Measurements from ENCODE around the gene AK5. TPM values are rescaled to one million over a fixed set of nuclear protein-coding genes. Genes with fewer than 3 reads are reported as not detected.

The AK5 gene
- total and polyA plus RNA-seq, 2 of the 13 experiments (the other 11 are each of a cell fraction or from before 2014, with no cell fraction given), result not detected

DNA sequence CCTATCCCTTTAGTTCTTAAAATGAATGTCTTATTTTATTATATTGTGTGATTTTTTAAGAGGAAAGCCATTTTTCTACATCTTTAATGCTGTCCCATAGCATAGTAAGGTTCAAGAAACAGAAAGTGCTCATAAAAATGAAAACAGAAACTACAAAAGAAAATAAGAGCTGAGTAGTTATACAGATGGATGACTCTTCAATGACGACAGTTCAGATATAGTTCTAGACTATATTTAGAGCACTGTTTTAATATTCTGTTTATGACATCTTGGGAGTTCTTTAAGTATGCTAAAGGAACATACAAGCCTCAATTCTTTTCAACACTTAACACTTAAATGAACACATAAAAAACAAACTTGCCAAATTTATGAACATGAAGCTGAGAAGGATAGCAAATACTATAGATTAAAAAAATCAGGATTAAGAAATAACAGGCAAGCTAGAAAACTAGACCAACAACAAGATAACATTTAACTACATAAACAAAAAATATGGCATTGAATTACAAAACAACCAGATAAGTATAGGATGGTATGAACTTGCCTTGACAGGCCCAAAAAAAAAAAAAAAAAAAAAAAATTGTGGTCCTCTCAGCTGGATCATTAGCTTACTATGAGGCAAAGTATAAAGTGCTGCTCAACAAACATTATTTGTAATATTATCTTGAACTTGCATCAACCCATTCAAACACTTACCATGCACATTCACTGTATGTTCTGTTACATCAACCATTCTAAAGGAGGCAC, 312.7 kb downstream of the AK5 start:
- POLR2A ChIA-PET, result no interaction called here

More for the DNA sequence above, 312.7 kb downstream of the AK5 start:
- in situ Hi-C loops (cut with HindIII; ENCODE audit: extremely low pct_ligation_motif_present, low pct_unique_long_range_greater_than_20kb) (no loop called here), intact Hi-C loops (cut with micrococcal nuclease; ENCODE audit: unreplicated experiment) (no loop called here)
- Histone ChIP-seq H3K9ac (ENCODE audit: insufficient read depth, low read depth, low read length) (no peak overlapping the region), H3K4me2 (ENCODE audit: low read depth, low read length) (no peak overlapping the region), H3K27me3 (ENCODE audit: control insufficient read depth in 1 of 2, insufficient read depth in 2 of 2, low read length in 2 of 2) (no peaks in the 10 kb centered on the region), H4K20me1 (ENCODE audit: insufficient read depth, low read length) (no peaks in the 10 kb centered on the region), H2AFZ (ENCODE audit: low read length) (no peak overlapping the region), H3K79me2 (ENCODE audit: insufficient read depth, low read length) (peaks cover 2% of the 10 kb centered on the region), H3K4me1 (ENCODE audit: insufficient read depth, low read length) (no peaks in the 10 kb centered on the region), H3K9me3 (ENCODE audit: low read length) (no peaks in the 10 kb centered on the region), H3K4me3 (replicated peaks in 1 of 3; ENCODE audit: insufficient read depth in 1 of 3, low read depth in 2 of 3, low read length in 3 of 3) (no peak overlapping the region), H3K36me3 (replicated peaks in 1 of 2; ENCODE audit: control insufficient read depth in 1 of 2, insufficient read depth in 2 of 2, low read length in 2 of 2) (peaks cover 0 to 13% of the 10 kb centered on the region in 2 experiments; a peak in 3 of 5 replicates), H3K27ac (ENCODE audit: extremely low read length, insufficient read depth, low read length) (no peak overlapping the region)
- no peak for TF ChIP-seq ZNF44 (CRISPR knock-in tag; IDR thresholded peaks at IDR 0.05)
- no peak for TF ChIP-seq SNAI1 (CRISPR knock-in tag; IDR thresholded peaks at IDR 0.05; ENCODE audit: borderline replicate concordance)
- no peak for TF ChIP-seq TEAD2 (CRISPR knock-in tag; IDR thresholded peaks at IDR 0.05)
- TF ChIP-seq SRSF4 (IDR thresholded peaks at IDR 0.05; ENCODE audit: low read depth, low read length, poor library complexity, severe bottlenecking), result no peak
- no peak for TF ChIP-seq SATB2 (CRISPR knock-in tag; IDR thresholded peaks at IDR 0.05)
- TF ChIP-seq ZNF577 (CRISPR knock-in tag; IDR thresholded peaks at IDR 0.05; ENCODE audit: borderline replicate concordance, low read depth), result no peak
- no peak for TF ChIP-seq ZNF18 (CRISPR knock-in tag; IDR thresholded peaks at IDR 0.05; ENCODE audit: insufficient replicate concordance)
- no peak for TF ChIP-seq RNF2 (conservative IDR thresholded peaks at IDR 0.05; ENCODE audit: low read depth)
- TF ChIP-seq ZNF552 (CRISPR knock-in tag; IDR thresholded peaks at IDR 0.05; ENCODE audit: borderline replicate concordance), result no peak
- TF ChIP-seq TMF1 (CRISPR knock-in tag; IDR thresholded peaks at IDR 0.05; ENCODE audit: low read depth), result no peak
- TF ChIP-seq EEA1 (CRISPR knock-in tag; IDR thresholded peaks at IDR 0.05; ENCODE audit: borderline replicate concordance), result no peak
- TF ChIP-seq, protein P1, sequence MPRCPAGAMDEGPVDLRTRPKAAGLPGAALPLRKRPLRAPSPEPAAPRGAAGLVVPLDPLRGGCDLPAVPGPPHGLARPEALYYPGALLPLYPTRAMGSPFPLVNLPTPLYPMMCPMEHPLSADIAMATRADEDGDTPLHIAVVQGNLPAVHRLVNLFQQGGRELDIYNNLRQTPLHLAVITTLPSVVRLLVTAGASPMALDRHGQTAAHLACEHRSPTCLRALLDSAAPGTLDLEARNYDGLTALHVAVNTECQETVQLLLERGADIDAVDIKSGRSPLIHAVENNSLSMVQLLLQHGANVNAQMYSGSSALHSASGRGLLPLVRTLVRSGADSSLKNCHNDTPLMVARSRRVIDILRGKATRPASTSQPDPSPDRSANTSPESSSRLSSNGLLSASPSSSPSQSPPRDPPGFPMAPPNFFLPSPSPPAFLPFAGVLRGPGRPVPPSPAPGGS (CRISPR knock-in tag; IDR thresholded peaks at IDR 0.05), result no peak
- TF ChIP-seq HIC2 (CRISPR knock-in tag; IDR thresholded peaks at IDR 0.05; ENCODE audit: low read depth), result no peak
- TF ChIP-seq, protein P2, sequence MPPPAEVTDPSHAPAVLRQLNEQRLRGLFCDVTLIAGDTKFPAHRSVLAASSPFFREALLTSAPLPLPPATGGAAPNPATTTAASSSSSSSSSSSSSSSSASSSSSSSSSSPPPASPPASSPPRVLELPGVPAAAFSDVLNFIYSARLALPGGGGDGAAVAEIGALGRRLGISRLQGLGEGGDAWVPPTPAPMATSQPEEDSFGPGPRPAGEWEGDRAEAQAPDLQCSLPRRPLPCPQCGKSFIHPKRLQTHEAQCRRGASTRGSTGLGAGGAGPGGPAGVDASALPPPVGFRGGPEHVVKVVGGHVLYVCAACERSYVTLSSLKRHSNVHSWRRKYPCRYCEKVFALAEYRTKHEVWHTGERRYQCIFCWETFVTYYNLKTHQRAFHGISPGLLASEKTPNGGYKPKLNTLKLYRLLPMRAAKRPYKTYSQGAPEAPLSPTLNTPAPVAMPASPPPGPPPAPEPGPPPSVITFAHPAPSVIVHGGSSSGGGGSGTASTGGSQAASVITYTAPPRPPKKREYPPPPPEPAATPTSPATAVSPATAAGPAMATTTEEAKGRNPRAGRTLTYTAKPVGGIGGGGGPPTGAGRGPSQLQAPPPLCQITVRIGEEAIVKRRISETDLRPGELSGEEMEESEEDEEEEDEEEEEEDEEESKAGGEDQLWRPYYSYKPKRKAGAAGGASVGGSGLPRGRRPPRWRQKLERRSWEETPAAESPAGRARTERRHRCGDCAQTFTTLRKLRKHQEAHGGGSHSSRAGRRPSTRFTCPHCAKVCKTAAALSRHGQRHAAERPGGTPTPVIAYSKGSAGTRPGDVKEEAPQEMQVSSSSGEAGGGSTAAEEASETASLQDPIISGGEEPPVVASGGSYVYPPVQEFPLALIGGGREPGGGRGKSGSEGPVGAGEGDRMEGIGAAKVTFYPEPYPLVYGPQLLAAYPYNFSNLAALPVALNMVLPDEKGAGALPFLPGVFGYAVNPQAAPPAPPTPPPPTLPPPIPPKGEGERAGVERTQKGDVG (CRISPR knock-in tag; IDR thresholded peaks at IDR 0.05; ENCODE audit: borderline replicate concordance), result no peak
- no peak for TF ChIP-seq ZNF839 (CRISPR knock-in tag; IDR thresholded peaks at IDR 0.05; ENCODE audit: borderline replicate concordance)
- FAIRE-seq (no peak), DNase-seq (ENCODE audit: low spot score) (no peak), ATAC-seq (no peak)
- BruUV-seq (replicated peaks), result no TSS peak
- CTCF ChIA-PET (ENCODE audit: low intra/inter-chr PET ratio, low total read pairs), result no interaction called here
- 100% methylated on average over 1 of the region's 1 CpG for WGBS (ENCODE audit: low lambda C conversion rate)
